Measurements from ENCODE around the gene TRAP1.

DNA sequence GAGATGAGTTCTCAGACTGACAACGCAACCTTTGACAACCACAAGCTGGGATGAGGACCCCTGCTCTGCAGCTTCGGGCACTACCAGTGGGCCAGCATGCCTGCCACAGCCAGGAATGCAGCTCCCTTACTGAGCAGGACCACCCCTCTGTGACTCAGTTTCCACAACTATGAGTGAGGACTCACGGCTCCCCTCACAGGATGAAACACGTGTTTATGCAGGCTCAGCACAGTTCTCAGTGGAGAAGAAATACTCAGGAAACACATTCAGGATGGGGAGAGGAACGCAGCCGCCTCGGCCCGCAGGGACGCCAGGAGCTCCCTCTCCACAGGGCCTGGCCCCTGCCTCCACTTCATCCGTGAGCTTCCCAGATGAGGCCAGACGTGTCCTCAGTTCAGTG is 48.7 kb downstream of the TRAP1 start:
- TF ChIP-seq, protein P1, sequence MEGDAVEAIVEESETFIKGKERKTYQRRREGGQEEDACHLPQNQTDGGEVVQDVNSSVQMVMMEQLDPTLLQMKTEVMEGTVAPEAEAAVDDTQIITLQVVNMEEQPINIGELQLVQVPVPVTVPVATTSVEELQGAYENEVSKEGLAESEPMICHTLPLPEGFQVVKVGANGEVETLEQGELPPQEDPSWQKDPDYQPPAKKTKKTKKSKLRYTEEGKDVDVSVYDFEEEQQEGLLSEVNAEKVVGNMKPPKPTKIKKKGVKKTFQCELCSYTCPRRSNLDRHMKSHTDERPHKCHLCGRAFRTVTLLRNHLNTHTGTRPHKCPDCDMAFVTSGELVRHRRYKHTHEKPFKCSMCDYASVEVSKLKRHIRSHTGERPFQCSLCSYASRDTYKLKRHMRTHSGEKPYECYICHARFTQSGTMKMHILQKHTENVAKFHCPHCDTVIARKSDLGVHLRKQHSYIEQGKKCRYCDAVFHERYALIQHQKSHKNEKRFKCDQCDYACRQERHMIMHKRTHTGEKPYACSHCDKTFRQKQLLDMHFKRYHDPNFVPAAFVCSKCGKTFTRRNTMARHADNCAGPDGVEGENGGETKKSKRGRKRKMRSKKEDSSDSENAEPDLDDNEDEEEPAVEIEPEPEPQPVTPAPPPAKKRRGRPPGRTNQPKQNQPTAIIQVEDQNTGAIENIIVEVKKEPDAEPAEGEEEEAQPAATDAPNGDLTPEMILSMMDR (IDR thresholded peaks at IDR 0.05), result no peak
- TF ChIP-seq POLR2A (IDR thresholded peaks at IDR 0.05), result no peak
- no peak for TF ChIP-seq POLR2AphosphoS5 (IDR thresholded peaks at IDR 0.05)
- TF ChIP-seq EP300 (IDR thresholded peaks at IDR 0.05; ENCODE audit: low read depth), result no peak

All from transverse colon (tissue), 4 donors.